ENCODE results near the gene ADAMTS17.

ADAMTS17 gene

DNA sequence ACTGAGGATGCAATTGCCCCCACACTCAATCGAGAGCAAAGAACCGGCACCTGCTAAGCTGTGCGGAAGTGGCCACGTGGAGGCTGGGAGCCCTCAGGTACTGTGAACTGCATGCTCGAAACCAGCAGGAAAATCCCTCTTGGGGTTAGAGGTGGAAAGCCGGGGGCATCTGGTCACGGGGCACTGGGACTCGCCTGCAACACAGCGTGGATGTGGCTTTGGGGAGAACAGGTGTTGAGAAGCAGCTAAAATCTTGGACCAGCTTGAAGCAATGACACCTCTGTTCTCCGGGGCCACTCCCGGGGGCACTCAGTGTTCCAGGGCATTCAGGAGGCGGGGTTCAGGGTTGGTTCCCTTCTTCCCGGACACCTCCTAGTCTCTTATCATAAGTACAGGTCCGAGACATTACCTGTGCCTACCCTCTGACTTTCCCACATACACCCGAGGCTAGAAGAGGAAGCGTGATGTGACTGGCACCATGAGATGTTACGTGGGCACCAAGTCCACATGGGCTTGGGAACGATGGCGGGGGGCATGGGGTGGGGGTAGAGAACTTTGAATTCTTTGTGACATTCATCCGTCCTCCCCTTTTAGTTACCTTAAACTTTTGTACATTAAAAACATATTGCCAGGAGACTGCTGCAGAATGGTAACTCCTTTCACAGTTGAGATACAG lies 172.0 kb downstream of the ADAMTS17 start:
- in situ Hi-C loops (cut with MboI; ENCODE audit: low pct_unique_long_range_greater_than_20kb, low sequenced_read_pairs): no loop called here
- DNase-seq: no peak

- no peak for DNase-seq
- in situ Hi-C loops (cut with MboI; ENCODE audit: low pct_unique_long_range_greater_than_20kb, low sequenced_read_pairs): no loop called here
Observed at GRCh38 chr15:100168787-100169186, 173.0 kb downstream of the ADAMTS17 start.

GRCh38 chr15:100167884-100168375 lies 173.8 kb downstream of the ADAMTS17 start:
- no peak for DNase-seq
- in situ Hi-C loops (cut with MboI; ENCODE audit: low pct_unique_long_range_greater_than_20kb, low sequenced_read_pairs): no loop called here

DNA sequence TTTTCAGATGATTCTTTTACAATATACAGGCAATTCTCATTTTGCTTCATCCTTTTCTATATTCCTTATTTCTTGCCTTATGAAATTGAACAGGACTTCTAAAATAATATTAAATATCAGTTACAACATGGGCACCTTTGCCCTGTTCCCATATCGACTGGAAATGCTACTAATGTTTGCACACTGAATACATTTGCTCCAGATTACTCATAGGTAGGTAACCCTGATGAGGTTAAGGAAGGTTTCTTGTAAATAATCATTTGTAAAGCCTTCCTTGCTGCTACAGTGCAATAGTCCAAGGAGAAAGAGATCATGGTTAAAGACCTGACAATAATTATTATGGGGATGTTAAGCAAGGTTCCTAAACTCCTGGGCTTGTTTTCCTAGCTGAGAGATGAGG lies 175.5 kb downstream of the ADAMTS17 start:
- no peak for DNase-seq
- in situ Hi-C loops (cut with MboI; ENCODE audit: low pct_unique_long_range_greater_than_20kb, low sequenced_read_pairs): no loop called here

- in situ Hi-C loops (cut with MboI; ENCODE audit: low pct_unique_long_range_greater_than_20kb, low sequenced_read_pairs): no loop called here
- no peak for DNase-seq
Observed at GRCh38 chr15:100163961-100164360, 177.8 kb downstream of the ADAMTS17 start.

DNA sequence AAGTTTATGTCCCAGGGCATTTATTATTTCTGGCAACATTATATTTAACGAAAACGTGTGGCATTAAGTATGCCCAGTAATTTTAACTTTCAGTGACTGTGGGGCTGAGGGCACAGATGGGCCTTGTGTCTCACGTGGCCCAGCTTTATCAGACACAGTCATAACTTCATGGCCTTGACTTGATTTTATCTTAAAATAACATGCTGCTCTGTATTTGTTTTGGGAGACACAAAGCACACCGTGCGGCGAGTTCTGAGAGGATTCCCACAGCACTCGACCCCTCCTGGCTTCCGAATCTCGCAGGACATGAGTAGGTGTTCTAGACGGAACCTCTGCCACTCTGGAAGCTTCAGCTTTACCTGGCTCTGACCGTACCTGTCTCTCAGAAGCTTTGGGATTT lies 180.8 kb downstream of the ADAMTS17 start:
- DNase-seq: no peak
- in situ Hi-C loops (cut with MboI; ENCODE audit: low pct_unique_long_range_greater_than_20kb, low sequenced_read_pairs): no loop called here

DNA sequence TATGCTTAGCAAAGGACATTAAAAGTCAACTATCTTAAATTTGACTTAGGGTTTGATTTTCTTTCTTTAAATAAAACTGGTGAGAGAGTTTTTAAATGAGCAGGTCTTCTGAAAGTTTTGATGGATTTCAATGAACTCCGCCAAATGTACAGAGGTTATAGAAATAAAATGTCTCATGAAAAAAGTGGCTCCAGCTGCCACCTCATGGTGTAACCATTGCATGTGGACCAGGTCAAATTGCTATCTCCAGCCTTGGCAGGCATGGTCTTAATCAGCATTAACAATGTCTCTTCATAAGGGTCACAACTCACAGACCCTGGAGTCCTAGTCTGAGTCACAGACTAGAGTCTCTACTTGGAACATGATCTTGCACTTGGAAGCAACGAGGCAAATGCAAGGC lies 182.3 kb downstream of the ADAMTS17 start:
- in situ Hi-C loops (cut with MboI; ENCODE audit: low pct_unique_long_range_greater_than_20kb, low sequenced_read_pairs): no loop called here
- DNase-seq: no peak

- in situ Hi-C loops (cut with MboI; ENCODE audit: low pct_unique_long_range_greater_than_20kb, low sequenced_read_pairs): no loop called here
- DNase-seq: no peak
Observed at GRCh38 chr15:100158356-100158755, 183.4 kb downstream of the ADAMTS17 start.

GRCh38 chr15:100156201-100156600 lies 185.6 kb downstream of the ADAMTS17 start:
- in situ Hi-C loops (cut with MboI; ENCODE audit: low pct_unique_long_range_greater_than_20kb, low sequenced_read_pairs): no loop called here
- DNase-seq: no peak

DNA sequence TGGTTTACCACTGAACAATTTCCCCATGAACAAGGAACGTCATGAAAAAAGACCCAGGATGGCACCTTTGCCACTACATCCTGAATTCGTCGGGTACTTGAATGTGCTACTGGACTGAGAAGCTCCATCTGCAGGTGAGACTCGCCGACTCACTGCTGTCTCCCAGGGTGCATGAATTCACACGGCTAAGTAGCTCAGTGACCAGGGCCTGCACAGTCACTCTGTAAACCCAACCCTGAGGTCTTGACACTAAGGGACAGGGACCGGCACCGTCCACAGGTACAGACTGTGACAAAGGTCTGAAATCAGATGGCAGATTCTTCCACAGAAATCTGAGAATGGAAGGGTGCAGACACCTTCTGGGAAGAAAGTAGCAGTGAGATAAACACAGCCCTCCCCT lies 187.4 kb downstream of the ADAMTS17 start:
- no peak for DNase-seq
- in situ Hi-C loops (cut with MboI; ENCODE audit: low pct_unique_long_range_greater_than_20kb, low sequenced_read_pairs): no loop called here

DNA sequence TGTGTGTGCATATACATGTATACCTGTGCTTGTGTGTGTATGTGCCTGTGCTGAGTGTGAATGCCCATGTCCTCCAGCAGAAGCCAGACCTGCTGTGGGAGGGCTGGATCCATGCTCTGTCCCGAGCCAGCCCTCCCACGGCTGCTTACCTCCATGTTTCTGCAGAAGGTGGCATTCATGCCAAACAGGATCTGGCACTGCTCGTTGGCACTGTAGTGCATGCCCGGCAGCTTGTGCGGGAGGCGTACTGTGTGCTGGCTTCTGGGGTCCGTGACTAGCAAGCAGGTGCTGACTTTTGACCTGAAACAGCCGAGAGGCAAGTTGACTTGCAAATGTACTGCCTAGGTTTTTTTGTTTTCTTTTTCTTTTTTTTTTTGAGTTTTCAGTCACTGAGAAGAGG lies 189.3 kb downstream of the ADAMTS17 start:
- in situ Hi-C loops (cut with MboI; ENCODE audit: low pct_unique_long_range_greater_than_20kb, low sequenced_read_pairs): no loop called here
- DNase-seq: no peak

- in situ Hi-C loops (cut with MboI; ENCODE audit: low pct_unique_long_range_greater_than_20kb, low sequenced_read_pairs): no loop called here
- no peak for DNase-seq
Observed at GRCh38 chr15:100150906-100151305, 190.9 kb downstream of the ADAMTS17 start.

- no peak for DNase-seq
- in situ Hi-C loops (cut with MboI; ENCODE audit: low pct_unique_long_range_greater_than_20kb, low sequenced_read_pairs): no loop called here
Observed at GRCh38 chr15:100147828-100148227, 193.9 kb downstream of the ADAMTS17 start.

DNA sequence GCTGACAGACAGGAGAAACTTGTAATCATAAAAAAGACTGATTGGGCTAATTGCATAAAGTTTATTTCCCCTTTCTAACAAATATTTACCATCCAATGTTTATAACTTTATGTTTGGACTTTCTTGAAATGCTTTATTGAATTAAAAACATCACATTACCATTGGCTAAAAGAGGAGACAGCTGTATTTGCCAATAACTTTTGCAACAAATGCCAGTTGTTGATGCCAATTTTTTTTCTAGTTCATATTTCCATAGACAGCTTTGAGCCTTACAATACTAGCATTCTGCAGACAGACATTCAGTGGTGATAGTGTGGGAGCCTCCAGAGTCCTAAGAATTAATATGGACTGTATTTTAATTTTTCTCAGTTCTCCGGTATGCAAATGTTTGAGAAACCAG lies 198.4 kb downstream of the ADAMTS17 start:
- no peak for DNase-seq
- in situ Hi-C loops (cut with MboI; ENCODE audit: low pct_unique_long_range_greater_than_20kb, low sequenced_read_pairs): no loop called here

GRCh38 chr15:100141311-100142001 lies 200.3 kb downstream of the ADAMTS17 start:
- no peak for DNase-seq
- in situ Hi-C loops (cut with MboI; ENCODE audit: low pct_unique_long_range_greater_than_20kb, low sequenced_read_pairs): no loop called here

GRCh38 chr15:100140527-100141308 lies 201.1 kb downstream of the ADAMTS17 start:
- DNase-seq: no peak
- in situ Hi-C loops (cut with MboI; ENCODE audit: low pct_unique_long_range_greater_than_20kb, low sequenced_read_pairs): no loop called here

GRCh38 chr15:100134586-100134985 lies 207.2 kb downstream of the ADAMTS17 start:
- no peak for DNase-seq
- in situ Hi-C loops (cut with MboI; ENCODE audit: low pct_unique_long_range_greater_than_20kb, low sequenced_read_pairs): no loop called here

GRCh38 chr15:100134089-100134583 lies 207.6 kb downstream of the ADAMTS17 start:
- in situ Hi-C loops (cut with MboI; ENCODE audit: low pct_unique_long_range_greater_than_20kb, low sequenced_read_pairs): no loop called here
- no peak for DNase-seq

DNA sequence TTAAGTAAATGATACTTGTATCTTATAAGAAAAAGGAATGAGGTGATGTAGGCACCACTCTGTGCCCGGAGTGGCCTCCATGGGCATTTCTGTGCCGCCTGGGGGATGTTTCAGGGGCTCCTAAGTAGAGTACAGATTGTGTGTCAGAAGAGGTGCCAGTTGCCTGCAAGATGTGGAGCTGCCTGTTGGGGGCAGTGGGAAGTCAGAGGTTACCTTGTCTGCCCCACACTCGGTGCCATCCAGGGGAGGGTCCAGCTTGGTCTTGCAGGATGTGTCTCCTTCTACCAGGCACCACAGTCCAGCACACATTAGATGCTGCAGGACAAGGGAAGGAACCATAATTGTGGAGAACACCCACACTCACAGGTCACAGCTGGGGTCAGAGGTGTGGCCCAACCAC lies 208.8 kb downstream of the ADAMTS17 start:
- in situ Hi-C loops (cut with MboI; ENCODE audit: low pct_unique_long_range_greater_than_20kb, low sequenced_read_pairs): no loop called here
- DNase-seq: peak; percentile 5

- no peak for DNase-seq
- in situ Hi-C loops (cut with MboI; ENCODE audit: low pct_unique_long_range_greater_than_20kb, low sequenced_read_pairs): no loop called here
Observed at GRCh38 chr15:100132309-100132708, 209.5 kb downstream of the ADAMTS17 start.

Data from KBM-7 (cell line).